Mesothelial cell of epicardium (in vitro differentiated cells): ENCODE measurements around the gene DSCAM. TPM values are rescaled to one million over a fixed set of nuclear protein-coding genes. Genes with fewer than 3 reads are reported as not detected.

Source experiments
- DNase-seq, 2 experiments: peaks; one replicate each; pipeline ENCODE4 v3.0.0; 2021; ENCODE audit warnings: low spot score in 2 of 2; ENCODE audit not compliant: unreplicated experiment in 2 of 2
- H3K27ac Mint-ChIP-seq: 2 replicates; pipeline ENCODE4 v1.8.0; 2021; ENCODE audit warnings: mixed read lengths
- H3K27me3 Mint-ChIP-seq: 2 replicates; pipeline ENCODE4 v1.8.0; 2021; ENCODE audit warnings: low read depth, mixed read lengths
- H3K36me3 Mint-ChIP-seq: 2 replicates; pipeline ENCODE4 v1.8.0; 2021; ENCODE audit warnings: mixed read lengths
- H3K4me1 Mint-ChIP-seq: 2 replicates; pipeline ENCODE4 v1.8.0; 2021; ENCODE audit warnings: mixed read lengths
- H3K4me3 Mint-ChIP-seq: 2 replicates; pipeline ENCODE4 v1.8.0; 2021; ENCODE audit warnings: mild to moderate bottlenecking, moderate library complexity, mixed read lengths
- H3K9me3 Mint-ChIP-seq: 2 replicates; pipeline ENCODE4 v1.8.0; 2021; ENCODE audit warnings: mixed read lengths
- CTCF ChIP-seq: fragments of 200-600 bp; sonication (generic); IDR thresholded peaks from one replicate; pipeline ENCODE4 v1.5.0; 2021; ENCODE audit warnings: antibody characterized with exemption; ENCODE audit not compliant: unreplicated experiment
- total RNA-seq: library from RNA; stranded (reverse); gene quantifications from 3 replicates; pipeline ENCODE4 v1.2.1, GENCODE V29; 2021

Gene DSCAM
- total RNA-seq, 1 donor from 2014 or later, result not detected

GRCh38 chr21:40636026-40636425 is 210.9 kb downstream of the DSCAM start:
- TF ChIP-seq CTCF, result no peak
- Mint-ChIP-seq H3K9me3 (no peaks in the 10 kb centered on the region), H3K4me3 (no peak overlapping the region), H3K27me3 (peaks cover 7% of the 10 kb centered on the region), H3K27ac (no peak overlapping the region), H3K4me1 (no peaks in the 10 kb centered on the region), H3K36me3 (no peaks in the 10 kb centered on the region)
- DNase-seq, result no peak

- no peaks in the 10 kb centered on the region for H3K9me3 Mint-ChIP-seq
- H3K27me3 Mint-ChIP-seq, result peaks cover 7% of the 10 kb centered on the region
- H3K36me3 Mint-ChIP-seq, result no peaks in the 10 kb centered on the region
Measured at GRCh38 chr21:40635391-40635790, 211.6 kb downstream of the DSCAM start.

GRCh38 chr21:40634141-40634540 is 212.8 kb downstream of the DSCAM start:
- TF ChIP-seq CTCF, result no peak
- Mint-ChIP-seq H3K9me3 (no peaks in the 10 kb centered on the region), H3K27me3 (peaks cover 5% of the 10 kb centered on the region)

More at GRCh38 chr21:40635391-40635790, 211.6 kb downstream of the DSCAM start:
- no peak overlapping the region for H3K27ac Mint-ChIP-seq
- no peak for DNase-seq
- no peak for TF ChIP-seq CTCF
- no peak overlapping the region for H3K4me3 Mint-ChIP-seq
- H3K4me1 Mint-ChIP-seq, result no peaks in the 10 kb centered on the region

GRCh38 chr21:40633048-40633447 is 213.9 kb downstream of the DSCAM start:
- H3K27ac Mint-ChIP-seq, result no peak overlapping the region
- peaks cover 3% of the 10 kb centered on the region for H3K27me3 Mint-ChIP-seq
- no peaks in the 10 kb centered on the region for H3K4me1 Mint-ChIP-seq
- DNase-seq, result no peak
- H3K9me3 Mint-ChIP-seq, result no peaks in the 10 kb centered on the region
- no peaks in the 10 kb centered on the region for H3K36me3 Mint-ChIP-seq
- no peak for TF ChIP-seq CTCF
- no peak overlapping the region for H3K4me3 Mint-ChIP-seq

More at GRCh38 chr21:40634141-40634540, 212.8 kb downstream of the DSCAM start:
- no peaks in the 10 kb centered on the region for H3K36me3 Mint-ChIP-seq
- no peaks in the 10 kb centered on the region for H3K4me1 Mint-ChIP-seq
- H3K27ac Mint-ChIP-seq, result no peak overlapping the region
- no peak for DNase-seq
- H3K4me3 Mint-ChIP-seq, result no peak overlapping the region

- peaks cover 4% of the 10 kb centered on the region for H3K9me3 Mint-ChIP-seq
Measured at GRCh38 chr21:40631211-40631610, 215.7 kb downstream of the DSCAM start.

More at GRCh38 chr21:40631211-40631610, 215.7 kb downstream of the DSCAM start:
- Mint-ChIP-seq H3K27me3 (peaks cover 6% of the 10 kb centered on the region), H3K4me1 (no peaks in the 10 kb centered on the region), H3K27ac (no peak overlapping the region), H3K4me3 (no peak overlapping the region), H3K36me3 (no peaks in the 10 kb centered on the region)
- DNase-seq, result no peak
- no peak for TF ChIP-seq CTCF
